Measurements from ENCODE around the gene DENND4A.

DENND4A gene

GRCh38 chr15:65680544-65680943, 111.5 kb downstream of the DENND4A start:
- peaks cover 9% of the 10 kb centered on the region for H3K4me1 Mint-ChIP-seq (ENCODE audit: low read depth)
- no peaks in the 10 kb centered on the region for H3K27me3 Mint-ChIP-seq (ENCODE audit: low read depth)
- peaks cover 8% of the 10 kb centered on the region for H3K36me3 Mint-ChIP-seq (ENCODE audit: low read depth)
- no peak for DNase-seq (ENCODE audit: low spot score)
- no peak overlapping the region for H3K27ac Mint-ChIP-seq
- no peaks in the 10 kb centered on the region for H3K9me3 Mint-ChIP-seq
- no peak overlapping the region for H3K4me3 Mint-ChIP-seq

DNA sequence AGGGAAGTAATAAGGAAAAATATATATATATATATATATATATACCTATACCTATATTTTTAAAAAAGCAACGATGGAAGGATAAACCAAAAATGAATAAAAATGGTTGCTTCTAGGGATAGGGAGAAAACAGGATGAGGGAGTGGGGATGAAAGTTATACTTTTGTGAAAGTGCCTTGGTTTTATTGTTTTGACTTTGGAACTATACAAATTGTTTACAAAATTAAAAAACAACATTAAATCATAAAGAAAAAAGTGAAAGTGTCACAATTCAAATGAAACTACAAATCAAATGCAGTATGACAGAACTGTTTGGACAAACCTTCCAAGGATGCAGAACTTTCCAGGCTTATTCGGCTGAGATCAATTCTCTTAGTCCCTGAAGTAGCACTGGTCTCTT, 116.0 kb downstream of the DENND4A start:
- no peaks in the 10 kb centered on the region for H3K27me3 Mint-ChIP-seq (ENCODE audit: low read depth)
- H3K4me3 Mint-ChIP-seq, result no peak overlapping the region
- H3K36me3 Mint-ChIP-seq (ENCODE audit: low read depth), result peaks cover 12% of the 10 kb centered on the region
- H3K9me3 Mint-ChIP-seq, result no peaks in the 10 kb centered on the region
- H3K4me1 Mint-ChIP-seq (ENCODE audit: low read depth), result peaks cover 3% of the 10 kb centered on the region
- DNase-seq (ENCODE audit: low spot score), result no peak
- no peak overlapping the region for H3K27ac Mint-ChIP-seq

DNA sequence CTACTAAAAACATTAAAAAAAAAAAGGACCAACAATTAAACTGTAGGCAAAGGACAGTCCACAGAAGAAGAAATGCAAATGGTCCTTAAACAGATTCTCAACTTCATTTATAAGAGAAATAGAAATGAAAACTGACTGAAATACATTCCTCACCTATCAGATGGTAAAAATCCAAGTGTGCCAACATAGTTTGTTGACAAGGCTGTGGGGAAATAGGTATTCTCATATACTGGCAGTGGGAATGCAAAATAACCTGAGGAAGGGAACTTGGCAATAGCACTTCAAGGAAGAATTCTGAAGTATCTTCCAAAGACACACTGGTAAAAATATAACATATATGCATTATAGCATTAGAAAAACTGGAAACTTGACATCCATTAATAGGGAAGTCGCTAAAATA, 116.5 kb downstream of the DENND4A start:
- Mint-ChIP-seq H3K9me3 (no peaks in the 10 kb centered on the region), H3K27ac (no peak overlapping the region), H3K36me3 (ENCODE audit: low read depth) (peaks cover 16% of the 10 kb centered on the region), H3K4me1 (ENCODE audit: low read depth) (peaks cover 3% of the 10 kb centered on the region), H3K4me3 (no peak overlapping the region), H3K27me3 (ENCODE audit: low read depth) (no peaks in the 10 kb centered on the region)
- no peak for DNase-seq (ENCODE audit: low spot score)

DNA sequence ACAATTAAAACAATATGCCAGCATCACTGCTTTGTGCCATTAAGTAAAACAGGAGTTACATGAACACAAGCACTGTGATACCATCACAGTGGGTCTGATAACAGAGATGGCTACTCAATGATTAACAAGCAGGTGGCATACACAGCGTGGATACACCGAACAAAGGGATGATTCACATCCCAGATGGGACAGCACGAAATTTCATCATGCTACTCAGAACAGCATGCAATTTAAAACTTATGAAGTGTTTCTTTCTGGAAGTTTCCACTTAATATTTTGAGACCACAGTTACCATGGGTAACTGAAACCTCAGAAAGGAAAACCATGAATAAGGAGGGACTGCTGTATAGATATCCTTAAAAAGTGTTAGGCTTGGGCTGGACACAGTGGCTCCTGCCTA, 125.8 kb downstream of the DENND4A start:
- Mint-ChIP-seq H3K9me3 (no peaks in the 10 kb centered on the region), H3K4me1 (ENCODE audit: low read depth) (no peaks in the 10 kb centered on the region), H3K27ac (no peak overlapping the region), H3K36me3 (ENCODE audit: low read depth) (peaks cover 37% of the 10 kb centered on the region), H3K27me3 (ENCODE audit: low read depth) (no peaks in the 10 kb centered on the region), H3K4me3 (no peak overlapping the region)
- DNase-seq (ENCODE audit: low spot score), result no peak

GRCh38 chr15:65663521-65663920, 128.6 kb downstream of the DENND4A start:
- Mint-ChIP-seq H3K27ac (no peak overlapping the region), H3K4me1 (ENCODE audit: low read depth) (no peaks in the 10 kb centered on the region), H3K27me3 (ENCODE audit: low read depth) (no peaks in the 10 kb centered on the region), H3K4me3 (no peak overlapping the region), H3K36me3 (ENCODE audit: low read depth) (peaks cover 26% of the 10 kb centered on the region), H3K9me3 (no peaks in the 10 kb centered on the region)
- DNase-seq (ENCODE audit: low spot score), result no peak

DNA sequence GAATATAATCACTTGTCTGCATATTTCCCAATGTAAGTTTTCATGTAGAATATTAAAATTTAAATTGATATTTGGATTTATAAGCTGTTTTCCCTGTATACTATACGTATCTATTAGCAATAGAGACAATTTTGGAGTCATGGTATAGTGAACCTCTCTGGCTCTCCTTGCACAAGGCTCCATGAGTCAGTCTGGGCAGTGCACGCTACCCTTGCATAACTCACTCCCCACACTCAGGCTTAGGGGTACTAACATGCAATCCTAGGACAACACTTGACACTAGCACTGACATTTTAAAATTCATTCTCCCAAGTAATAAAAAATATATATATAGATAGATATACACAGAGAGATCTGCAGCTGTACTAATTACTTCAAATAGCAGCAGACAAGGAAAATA, 131.2 kb downstream of the DENND4A start:
- Mint-ChIP-seq H3K4me1 (ENCODE audit: low read depth) (no peaks in the 10 kb centered on the region), H3K36me3 (ENCODE audit: low read depth) (peaks cover 22% of the 10 kb centered on the region), H3K4me3 (no peak overlapping the region), H3K27ac (no peak overlapping the region), H3K9me3 (no peaks in the 10 kb centered on the region), H3K27me3 (ENCODE audit: low read depth) (no peaks in the 10 kb centered on the region)
- no peak for DNase-seq (ENCODE audit: low spot score)

DNA sequence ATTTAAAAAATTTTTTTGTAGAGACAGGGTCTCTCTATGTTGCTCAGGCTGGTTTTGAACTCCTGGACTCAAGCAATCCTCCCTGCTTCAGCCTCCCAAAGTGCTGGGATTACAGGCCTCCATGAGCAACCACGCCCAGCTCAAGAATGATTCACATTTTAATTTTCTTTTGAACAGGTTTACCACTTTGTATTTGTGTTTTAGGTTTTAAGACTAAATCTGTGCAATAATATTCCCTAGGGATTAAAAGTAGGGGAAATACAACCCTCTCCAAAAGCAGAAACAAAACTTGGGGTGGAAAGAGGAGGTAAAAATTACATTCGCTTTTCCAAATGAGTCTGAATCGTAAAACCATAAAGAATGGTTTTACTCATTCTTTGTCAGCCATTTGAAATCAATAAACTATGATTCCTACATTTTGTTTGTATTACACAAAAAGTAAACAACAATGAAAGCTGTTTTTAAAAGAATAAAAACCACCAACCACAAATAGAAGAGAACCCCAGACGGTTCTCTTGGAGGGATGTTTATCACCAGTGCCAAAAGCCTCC, 132.5 kb downstream of the DENND4A start:
- no peaks in the 10 kb centered on the region for H3K27me3 Mint-ChIP-seq (ENCODE audit: low read depth)
- H3K27ac Mint-ChIP-seq, result no peak overlapping the region
- no peaks in the 10 kb centered on the region for H3K4me1 Mint-ChIP-seq (ENCODE audit: low read depth)
- H3K4me3 Mint-ChIP-seq, result no peak overlapping the region
- no peak for DNase-seq (ENCODE audit: low spot score)
- no peaks in the 10 kb centered on the region for H3K9me3 Mint-ChIP-seq
- H3K36me3 Mint-ChIP-seq (ENCODE audit: low read depth), result peaks cover 20% of the 10 kb centered on the region

DNA sequence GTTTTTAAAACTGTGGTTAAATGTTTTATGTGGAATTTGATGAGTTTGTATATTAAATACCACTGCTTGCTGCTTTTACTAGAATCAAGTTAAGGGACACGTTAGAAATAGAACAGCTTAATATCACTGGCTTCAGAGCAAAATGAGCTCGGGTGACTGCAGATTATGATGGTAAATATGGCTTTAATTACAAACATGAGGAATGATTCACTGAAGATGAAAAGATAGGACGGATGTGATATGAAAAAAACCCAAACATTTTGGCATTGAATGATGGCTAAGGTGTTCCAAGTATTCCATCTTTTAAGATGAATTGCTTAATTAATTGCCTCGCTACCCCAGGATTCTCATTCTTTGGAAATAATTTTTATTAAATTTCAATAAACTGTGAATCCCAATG, 136.6 kb downstream of the DENND4A start:
- DNase-seq (ENCODE audit: low spot score), result no peak
- no peak overlapping the region for H3K4me3 Mint-ChIP-seq
- peaks cover 1% of the 10 kb centered on the region for H3K4me1 Mint-ChIP-seq (ENCODE audit: low read depth)
- no peaks in the 10 kb centered on the region for H3K27me3 Mint-ChIP-seq (ENCODE audit: low read depth)
- H3K9me3 Mint-ChIP-seq, result no peaks in the 10 kb centered on the region
- H3K36me3 Mint-ChIP-seq (ENCODE audit: low read depth), result peaks cover 8% of the 10 kb centered on the region
- no peak overlapping the region for H3K27ac Mint-ChIP-seq

DNA sequence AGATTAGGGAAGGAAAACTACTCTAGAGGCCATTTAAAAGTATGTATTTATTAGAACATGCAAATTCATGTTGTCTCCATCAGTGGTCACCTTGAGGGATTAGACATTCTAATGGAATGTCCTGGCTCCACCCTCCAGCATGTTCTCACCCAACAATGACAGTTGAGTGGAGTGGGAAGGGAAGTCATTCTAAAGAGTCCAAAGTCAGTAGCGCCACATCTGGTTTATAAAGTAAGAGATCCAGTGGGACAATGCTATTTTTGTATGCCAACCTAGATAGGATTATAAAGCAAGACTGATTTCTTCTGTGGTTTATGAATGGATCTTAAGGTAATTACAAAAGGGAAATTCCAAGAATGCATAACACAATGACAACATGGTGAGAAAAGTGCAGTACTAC, 137.1 kb downstream of the DENND4A start:
- Mint-ChIP-seq H3K27me3 (ENCODE audit: low read depth) (no peaks in the 10 kb centered on the region), H3K27ac (no peak overlapping the region), H3K36me3 (ENCODE audit: low read depth) (peaks cover 11% of the 10 kb centered on the region), H3K4me1 (ENCODE audit: low read depth) (peaks cover 5% of the 10 kb centered on the region), H3K4me3 (no peak overlapping the region), H3K9me3 (no peaks in the 10 kb centered on the region)
- DNase-seq (ENCODE audit: low spot score), result no peak

DNA sequence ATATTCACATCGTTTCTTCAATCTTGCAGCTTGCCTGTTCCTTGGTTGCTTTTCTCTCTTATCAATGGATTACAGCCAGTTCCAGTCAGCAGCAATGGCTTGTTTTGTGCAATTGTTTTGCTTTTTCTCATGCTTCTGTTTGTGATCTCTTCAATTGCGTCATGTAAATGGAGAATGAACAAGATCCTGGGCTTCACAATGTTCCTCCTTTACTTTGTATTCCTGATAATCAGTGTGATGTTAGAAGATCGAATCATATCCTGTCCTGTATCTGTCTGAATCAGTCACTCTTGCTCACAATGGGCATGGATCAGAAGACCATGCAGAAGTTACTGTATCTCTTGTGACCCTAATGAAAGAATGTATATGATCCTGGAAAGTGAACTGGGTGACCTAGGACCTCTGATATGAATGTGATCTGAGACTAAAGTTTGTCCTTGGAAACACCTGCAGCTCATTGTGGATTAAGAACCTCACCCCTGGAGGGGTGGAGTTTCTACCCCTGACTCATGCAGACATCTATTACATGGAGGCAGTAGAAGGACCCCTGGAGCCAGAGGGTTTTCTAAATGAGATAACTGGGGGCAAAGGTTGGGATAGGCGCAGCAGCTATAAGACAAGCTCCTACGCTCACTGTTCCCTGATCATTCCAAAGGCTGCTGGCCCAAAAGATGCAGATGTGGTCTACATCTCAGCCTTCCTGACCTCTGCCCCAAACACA, 138.1 kb downstream of the DENND4A start:
- no peaks in the 10 kb centered on the region for H3K9me3 Mint-ChIP-seq
- peaks cover 5% of the 10 kb centered on the region for H3K4me1 Mint-ChIP-seq (ENCODE audit: low read depth)
- H3K4me3 Mint-ChIP-seq, result no peak overlapping the region
- peaks cover 11% of the 10 kb centered on the region for H3K36me3 Mint-ChIP-seq (ENCODE audit: low read depth)
- no peak overlapping the region for H3K27ac Mint-ChIP-seq
- no peak for DNase-seq (ENCODE audit: low spot score)
- no peaks in the 10 kb centered on the region for H3K27me3 Mint-ChIP-seq (ENCODE audit: low read depth)

GRCh38 chr15:65653341-65653740, 138.8 kb downstream of the DENND4A start:
- Mint-ChIP-seq H3K36me3 (ENCODE audit: low read depth) (peaks cover 9% of the 10 kb centered on the region), H3K4me1 (ENCODE audit: low read depth) (peaks cover 5% of the 10 kb centered on the region)

DNA sequence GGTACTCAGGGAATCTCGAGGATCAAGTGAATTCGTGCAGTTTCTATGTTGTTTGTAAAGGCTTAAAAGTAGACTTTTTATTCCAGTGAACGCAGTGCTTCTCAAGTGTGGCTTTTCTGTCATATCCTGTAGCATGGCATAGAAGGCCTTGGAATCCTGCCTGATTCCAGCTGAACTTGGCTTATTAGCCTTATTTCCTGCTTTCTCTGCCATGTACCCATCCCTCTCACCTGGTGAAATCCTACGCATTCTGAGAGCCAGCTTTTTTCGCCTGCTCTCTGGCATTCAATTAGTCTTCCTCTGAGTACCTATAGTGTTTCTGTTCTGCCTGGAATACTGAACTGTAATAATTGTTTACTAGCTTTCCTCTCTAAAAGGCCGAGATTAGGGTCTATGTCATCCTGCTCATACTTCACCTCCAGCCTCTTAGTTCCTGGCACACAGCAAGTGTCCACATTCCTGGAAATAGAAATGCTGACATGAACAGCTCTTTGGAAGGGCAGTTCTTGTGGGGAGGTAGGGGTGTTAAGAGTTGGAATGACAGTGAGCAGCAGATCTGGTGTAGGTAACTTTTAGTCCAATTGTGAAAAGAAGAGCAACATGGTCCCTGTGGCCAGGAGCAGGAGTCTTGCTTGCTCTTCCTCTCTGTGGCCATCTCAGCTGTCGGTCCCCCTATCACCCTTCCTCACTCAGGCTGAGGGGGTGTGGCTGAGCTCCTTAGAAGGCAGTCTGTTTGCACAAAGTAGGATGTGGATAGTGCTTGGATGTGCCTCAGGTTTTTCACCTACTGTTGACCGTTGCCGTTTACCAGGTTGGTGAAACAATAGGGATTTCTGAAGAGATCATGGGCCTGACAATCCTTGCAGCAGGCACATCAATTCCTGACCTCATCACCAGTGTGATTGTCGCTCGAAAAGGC, 140.0 kb downstream of the DENND4A start:
- no peak overlapping the region for H3K4me3 Mint-ChIP-seq
- H3K4me1 Mint-ChIP-seq (ENCODE audit: low read depth), result peaks cover 5% of the 10 kb centered on the region
- no peak overlapping the region for H3K27ac Mint-ChIP-seq
- H3K9me3 Mint-ChIP-seq, result no peaks in the 10 kb centered on the region
- H3K27me3 Mint-ChIP-seq (ENCODE audit: low read depth), result no peaks in the 10 kb centered on the region
- no peak for DNase-seq (ENCODE audit: low spot score)
- H3K36me3 Mint-ChIP-seq (ENCODE audit: low read depth), result peaks cover 9% of the 10 kb centered on the region

More at GRCh38 chr15:65653341-65653740, 138.8 kb downstream of the DENND4A start:
- Mint-ChIP-seq H3K27me3 (ENCODE audit: low read depth) (no peaks in the 10 kb centered on the region), H3K27ac (no peak overlapping the region), H3K4me3 (no peak overlapping the region), H3K9me3 (no peaks in the 10 kb centered on the region)
- no peak for DNase-seq (ENCODE audit: low spot score)

DNA sequence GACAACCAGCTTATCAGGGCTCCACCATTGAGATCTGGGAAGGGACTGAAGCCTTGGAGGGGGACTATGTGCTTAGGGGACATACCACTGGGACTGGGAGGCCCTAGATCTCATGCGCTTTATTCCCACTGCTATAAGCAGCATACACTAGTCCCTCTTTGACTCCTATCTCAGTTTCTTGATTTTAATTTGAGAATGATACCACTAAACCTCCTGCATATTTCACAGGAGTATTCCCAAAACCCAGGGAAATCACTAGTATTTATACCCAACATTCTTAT, 141.1 kb downstream of the DENND4A start:
- Mint-ChIP-seq H3K27ac (no peak overlapping the region), H3K4me1 (ENCODE audit: low read depth) (peaks cover 5% of the 10 kb centered on the region), H3K27me3 (ENCODE audit: low read depth) (no peaks in the 10 kb centered on the region), H3K36me3 (ENCODE audit: low read depth) (peaks cover 9% of the 10 kb centered on the region), H3K9me3 (no peaks in the 10 kb centered on the region), H3K4me3 (no peak overlapping the region)
- no peak for DNase-seq (ENCODE audit: low spot score)

DNA sequence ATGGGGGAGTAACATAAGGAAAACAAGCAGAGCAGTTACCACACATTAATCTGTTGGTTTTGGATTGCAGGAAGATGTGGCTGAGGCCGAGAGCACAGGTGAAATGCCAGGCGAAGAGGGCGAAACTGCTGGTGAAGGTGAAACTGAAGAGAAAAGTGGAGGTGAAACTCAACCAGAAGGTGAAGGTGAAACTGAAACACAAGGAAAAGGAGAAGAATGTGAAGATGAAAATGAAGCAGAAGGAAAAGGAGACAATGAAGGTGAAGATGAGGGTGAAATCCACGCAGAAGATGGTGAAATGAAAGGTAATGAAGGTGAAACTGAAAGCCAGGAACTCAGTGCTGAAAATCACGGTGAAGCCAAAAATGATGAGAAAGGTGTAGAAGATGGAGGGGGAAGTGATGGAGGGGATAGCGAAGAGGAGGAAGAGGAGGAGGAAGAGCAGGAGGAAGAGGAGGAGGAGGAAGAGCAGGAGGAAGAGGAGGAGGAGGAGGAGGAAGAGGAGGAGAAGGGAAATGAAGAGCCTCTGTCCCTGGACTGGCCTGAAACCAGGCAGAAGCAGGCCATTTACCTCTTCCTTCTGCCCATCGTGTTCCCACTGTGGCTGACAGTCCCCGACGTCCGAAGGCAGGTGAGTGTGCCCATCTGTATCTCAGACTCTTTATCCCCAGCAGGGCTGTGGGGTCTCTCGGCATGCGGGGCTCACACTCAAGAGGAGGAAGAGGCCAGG, 141.6 kb downstream of the DENND4A start:
- H3K9me3 Mint-ChIP-seq, result no peaks in the 10 kb centered on the region
- H3K27ac Mint-ChIP-seq, result peak overlapping the region; percentile 18
- H3K27me3 Mint-ChIP-seq (ENCODE audit: low read depth), result no peaks in the 10 kb centered on the region
- peaks cover 5% of the 10 kb centered on the region for H3K4me1 Mint-ChIP-seq (ENCODE audit: low read depth)
- no peak overlapping the region for H3K4me3 Mint-ChIP-seq
- peaks cover 8% of the 10 kb centered on the region for H3K36me3 Mint-ChIP-seq (ENCODE audit: low read depth)
- DNase-seq (ENCODE audit: low spot score), result no peak

Data from T-helper 2 cell treated with Interferon-gamma antibody and Interleukin-4, amounts not matched to agents 5 μg/mL and 100 μg/mL, for 36 hours (primary cell).